ENCODE measurements around the gene ATP6V0C. TPM values are rescaled to one million over a fixed set of nuclear protein-coding genes. Genes with fewer than 3 reads are reported as not detected.

Gene ATP6V0C
- total and polyA plus RNA-seq, 2 donors (not counting 1 experiment from before 2014, with no cell fraction given): 118 to 176 TPM

DNA sequence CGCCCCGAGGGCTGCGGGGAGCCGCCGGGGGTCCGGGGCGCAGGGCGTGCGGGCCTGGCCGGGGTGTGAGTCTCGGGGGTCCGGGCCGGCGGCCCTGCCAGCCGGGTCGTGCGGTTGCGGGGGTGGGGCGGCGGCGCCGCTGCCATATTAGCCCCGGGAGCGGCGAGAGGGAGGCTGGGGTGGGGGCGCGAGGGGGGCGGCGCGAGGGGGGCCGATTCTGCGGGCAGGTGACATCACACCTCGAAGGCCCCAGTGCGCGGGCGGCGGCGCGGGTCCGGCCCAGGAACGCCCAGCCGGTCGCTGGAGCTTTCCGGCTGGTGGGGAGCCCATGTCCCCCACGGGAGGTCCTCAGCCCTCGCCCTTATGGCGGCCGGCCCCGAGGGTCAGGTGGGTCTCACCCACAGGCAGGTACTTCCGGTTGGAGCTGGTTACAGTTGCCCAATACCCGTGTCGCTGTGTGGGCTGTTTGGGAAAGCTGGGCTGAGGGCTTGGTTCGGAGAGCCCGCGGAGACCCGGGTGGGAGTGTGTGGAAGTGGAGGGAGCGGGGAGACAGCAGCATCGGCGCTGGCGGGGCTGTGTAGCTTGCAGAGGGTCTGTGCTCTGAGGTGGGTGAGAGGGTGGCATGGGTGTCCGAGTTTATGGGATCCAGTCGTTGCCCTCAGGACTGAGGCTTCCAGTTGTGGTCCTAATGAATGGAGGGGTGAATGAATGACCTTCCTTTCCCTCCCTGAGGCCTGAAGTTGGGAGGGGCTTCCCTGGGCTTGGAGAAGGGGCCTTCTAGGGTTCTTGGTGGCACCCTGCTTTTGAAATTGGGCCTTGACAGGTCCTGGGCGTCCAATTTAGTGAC, 804 bp downstream of the ATP6V0C start:
- H3K9me3 ChIP-seq (ENCODE audit: control extremely low read depth in 1 of 3, control insufficient read depth in 2 of 3, insufficient read depth in 1 of 3, low read length in 2 of 3): no peaks in the 10 kb centered on the region
- ChIA-PET POLR2A (interaction anchor here (0.7 to 3.7 kb wide), 3 partner anchors 18 to 23 kb away, joined by 3 to 25 read pairs (median 6); partner anchors contain the start of genes CEMP1 and PDPK1), CTCF (interaction anchor here (0.8 to 2.3 kb wide), 4 partner anchors 8 to 320 kb away, joined by 3 to 8 read pairs (median 6); no protein-coding TSS in a partner anchor)
- no peaks in the 10 kb centered on the region for H3K9me3 Mint-ChIP-seq (ENCODE audit: insufficient read depth)
- peak; percentile 62 for DNase-seq
- H3K4me2 ChIP-seq (replicated peaks; ENCODE audit: low read depth, low read length, poor library complexity, severe bottlenecking): peak overlapping the region; percentile 91
- H4K20me1 ChIP-seq (ENCODE audit: control insufficient read depth, insufficient read depth, low read length, poor library complexity, severe bottlenecking): peaks cover 51% of the 10 kb centered on the region
- H3K4me1 ChIP-seq (ENCODE audit: control insufficient read depth in 2 of 2, insufficient read depth in 2 of 2, low read length in 2 of 2): peaks cover 79 to 87% of the 10 kb centered on the region in 2 donors
- H3K36me3 ChIP-seq (replicated peaks in 1 of 2; ENCODE audit: control extremely low read depth in 1 of 2, control insufficient read depth in 1 of 2, extremely low read depth in 1 of 2, insufficient read depth in 2 of 2, low read length in 1 of 2): peaks cover 0 to 19% of the 10 kb centered on the region in 2 experiments
- no peak overlapping the region for H2AFZ ChIP-seq (ENCODE audit: insufficient read depth, low read depth, low read length, poor library complexity, severe bottlenecking)
- peaks cover 78% of the 10 kb centered on the region for H3K79me2 ChIP-seq (ENCODE audit: control insufficient read depth, insufficient read depth, low read length)
- ATAC-seq (ENCODE audit: low read depth): no peak
- no peaks in the 10 kb centered on the region for H3K27me3 ChIP-seq (replicated peaks in 1 of 4; ENCODE audit: control extremely low read depth in 1 of 4, control insufficient read depth in 3 of 4, insufficient read depth in 4 of 4, low read length in 3 of 4)
- H3K4me1 Mint-ChIP-seq: peaks cover 79% of the 10 kb centered on the region
- peak overlapping the region; percentile 75 to 96 (median 82) for H3K4me3 ChIP-seq (ENCODE audit: control extremely low read depth in 1 of 5, extremely low read depth in 1 of 5, insufficient read depth in 1 of 5, low read depth in 2 of 5, low read length in 4 of 5)
- under 1% methylated on average over 40 of the region's 63 CpGs for WGBS (ENCODE audit: insufficient coverage)
- TF ChIP-seq, protein P1, sequence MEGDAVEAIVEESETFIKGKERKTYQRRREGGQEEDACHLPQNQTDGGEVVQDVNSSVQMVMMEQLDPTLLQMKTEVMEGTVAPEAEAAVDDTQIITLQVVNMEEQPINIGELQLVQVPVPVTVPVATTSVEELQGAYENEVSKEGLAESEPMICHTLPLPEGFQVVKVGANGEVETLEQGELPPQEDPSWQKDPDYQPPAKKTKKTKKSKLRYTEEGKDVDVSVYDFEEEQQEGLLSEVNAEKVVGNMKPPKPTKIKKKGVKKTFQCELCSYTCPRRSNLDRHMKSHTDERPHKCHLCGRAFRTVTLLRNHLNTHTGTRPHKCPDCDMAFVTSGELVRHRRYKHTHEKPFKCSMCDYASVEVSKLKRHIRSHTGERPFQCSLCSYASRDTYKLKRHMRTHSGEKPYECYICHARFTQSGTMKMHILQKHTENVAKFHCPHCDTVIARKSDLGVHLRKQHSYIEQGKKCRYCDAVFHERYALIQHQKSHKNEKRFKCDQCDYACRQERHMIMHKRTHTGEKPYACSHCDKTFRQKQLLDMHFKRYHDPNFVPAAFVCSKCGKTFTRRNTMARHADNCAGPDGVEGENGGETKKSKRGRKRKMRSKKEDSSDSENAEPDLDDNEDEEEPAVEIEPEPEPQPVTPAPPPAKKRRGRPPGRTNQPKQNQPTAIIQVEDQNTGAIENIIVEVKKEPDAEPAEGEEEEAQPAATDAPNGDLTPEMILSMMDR (IDR thresholded peaks at IDR 0.05): no peak
- TF ChIP-seq EZH2 (IDR thresholded peaks at IDR 0.05; ENCODE audit: borderline replicate concordance, insufficient read depth, low read depth, low read length, poor library complexity, severe bottlenecking): no peak
- peak overlapping the region; percentile 98 for H3K9ac ChIP-seq (ENCODE audit: low read length)
- peak overlapping the region; percentile 94 to 99 for H3K27ac ChIP-seq (ENCODE audit: low read length in 2 of 2)
- H3K4me3 Mint-ChIP-seq: peak overlapping the region; percentile 95
- peak overlapping the region; percentile 96 for H3K27ac Mint-ChIP-seq
- H3K27me3 Mint-ChIP-seq: no peaks in the 10 kb centered on the region
- intact Hi-C loops (cut with micrococcal nuclease): no loop called here
